Measurements from ENCODE around the gene FBXO46. TPM values are rescaled to one million over a fixed set of nuclear protein-coding genes. Genes with fewer than 3 reads are reported as not detected.

Gene FBXO46
- total and polyA plus RNA-seq, 4 donors: 1.2 to 4.5 (median 3.6) TPM

DNA sequence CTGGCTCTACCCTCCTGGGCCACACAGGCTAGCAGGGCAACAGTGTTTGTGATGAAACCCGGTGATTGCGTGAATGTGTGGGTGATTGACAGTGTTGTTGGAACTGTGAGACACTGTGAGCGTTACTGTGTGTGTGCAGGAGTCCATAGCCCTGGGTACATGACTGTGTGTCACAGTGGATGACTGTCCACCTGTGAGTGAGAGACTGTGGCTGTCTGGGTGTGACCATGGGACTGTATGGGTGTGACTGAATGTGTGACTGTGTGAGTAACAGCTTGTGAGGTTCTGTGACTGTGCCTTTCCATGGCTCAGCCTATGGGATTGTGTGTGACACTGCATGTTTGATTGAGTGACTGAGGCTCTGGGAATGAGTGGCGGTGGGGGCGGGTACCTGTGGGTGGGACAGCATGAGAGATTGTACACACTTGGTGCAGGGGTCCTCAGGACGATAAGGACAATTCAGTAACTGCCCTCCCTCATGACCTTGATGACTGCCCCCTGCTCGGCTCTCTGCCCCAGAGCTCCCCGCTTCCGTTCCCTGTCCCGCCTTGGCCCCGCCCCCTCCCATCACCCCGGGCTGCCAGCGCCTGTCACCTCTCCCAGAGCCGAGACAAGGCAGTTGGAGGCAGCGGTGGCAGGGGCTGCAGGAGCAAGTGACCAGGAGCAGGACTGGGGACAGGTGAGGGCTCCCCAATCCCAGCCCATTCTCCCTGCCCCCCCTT lies 62.9 kb downstream of the FBXO46 start, which contains the start of gene GIPR:
GIPR (plus strand) TSS at position 602 of the 722 bp plus-strand sequence. CDS start 1,300 bp downstream, outside the sequence.
- H3K9me3 ChIP-seq (ENCODE audit: control insufficient read depth in 4 of 4, low read length in 3 of 4): no peaks in the 10 kb centered on the region
- no peak within 1 kb of the TSS for H3K27ac ChIP-seq (ENCODE audit: low read depth in 1 of 2, low read length in 2 of 2)
- peaks cover 0 to 8% (median 3%) of the 10 kb centered on the region in 4 donors for H3K27me3 ChIP-seq (ENCODE audit: control insufficient read depth in 4 of 4, insufficient read depth in 4 of 4, low read length in 3 of 4)
- no peak for DNase-seq (ENCODE audit: low spot score)
- H3K4me3 ChIP-seq (ENCODE audit: low read depth in 1 of 3, low read length in 3 of 3): peak within 1 kb of the TSS in 1 of 3 donors; percentile 24
- H3K4me1 ChIP-seq (ENCODE audit: control insufficient read depth in 4 of 4, insufficient read depth in 4 of 4, low read length in 3 of 4): peaks cover 0 to 14% (median 4%) of the 10 kb centered on the region in 4 donors
- H3K9ac ChIP-seq (ENCODE audit: low read depth in 1 of 2, low read length in 2 of 2): no peak within 1 kb of the TSS
- WGBS: 8% methylated on average over 15 of the region's 15 CpGs
- no peaks in the 10 kb centered on the region for H3K36me3 ChIP-seq (ENCODE audit: control insufficient read depth in 4 of 4, insufficient read depth in 3 of 4, low read depth in 1 of 4, low read length in 3 of 4)
- TF ChIP-seq, protein P1, sequence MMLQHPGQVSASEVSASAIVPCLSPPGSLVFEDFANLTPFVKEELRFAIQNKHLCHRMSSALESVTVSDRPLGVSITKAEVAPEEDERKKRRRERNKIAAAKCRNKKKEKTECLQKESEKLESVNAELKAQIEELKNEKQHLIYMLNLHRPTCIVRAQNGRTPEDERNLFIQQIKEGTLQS (IDR thresholded peaks at IDR 0.05): no peak
- TF ChIP-seq HNF4A (conservative IDR thresholded peaks at IDR 0.05) (no peak), EGR1 (IDR thresholded peaks at IDR 0.05; ENCODE audit: low read depth in 2 of 2) (no peak), NR2F2 (IDR thresholded peaks at IDR 0.05) (no peak), JUND (IDR thresholded peaks at IDR 0.05) (no peak), RXRA (IDR thresholded peaks at IDR 0.05) (no peak), HNF4G (IDR thresholded peaks at IDR 0.05) (no peak), RAD21 (IDR thresholded peaks at IDR 0.05) (no peak), YY1 (IDR thresholded peaks at IDR 0.05) (no peak), FOXA2 (IDR thresholded peaks at IDR 0.05) (no peak), FOXA1 (IDR thresholded peaks at IDR 0.05) (no peak)
- TF ChIP-seq, protein P2, sequence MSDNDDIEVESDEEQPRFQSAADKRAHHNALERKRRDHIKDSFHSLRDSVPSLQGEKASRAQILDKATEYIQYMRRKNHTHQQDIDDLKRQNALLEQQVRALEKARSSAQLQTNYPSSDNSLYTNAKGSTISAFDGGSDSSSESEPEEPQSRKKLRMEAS (IDR thresholded peaks at IDR 0.05): no peak
- TF ChIP-seq, protein P3, sequence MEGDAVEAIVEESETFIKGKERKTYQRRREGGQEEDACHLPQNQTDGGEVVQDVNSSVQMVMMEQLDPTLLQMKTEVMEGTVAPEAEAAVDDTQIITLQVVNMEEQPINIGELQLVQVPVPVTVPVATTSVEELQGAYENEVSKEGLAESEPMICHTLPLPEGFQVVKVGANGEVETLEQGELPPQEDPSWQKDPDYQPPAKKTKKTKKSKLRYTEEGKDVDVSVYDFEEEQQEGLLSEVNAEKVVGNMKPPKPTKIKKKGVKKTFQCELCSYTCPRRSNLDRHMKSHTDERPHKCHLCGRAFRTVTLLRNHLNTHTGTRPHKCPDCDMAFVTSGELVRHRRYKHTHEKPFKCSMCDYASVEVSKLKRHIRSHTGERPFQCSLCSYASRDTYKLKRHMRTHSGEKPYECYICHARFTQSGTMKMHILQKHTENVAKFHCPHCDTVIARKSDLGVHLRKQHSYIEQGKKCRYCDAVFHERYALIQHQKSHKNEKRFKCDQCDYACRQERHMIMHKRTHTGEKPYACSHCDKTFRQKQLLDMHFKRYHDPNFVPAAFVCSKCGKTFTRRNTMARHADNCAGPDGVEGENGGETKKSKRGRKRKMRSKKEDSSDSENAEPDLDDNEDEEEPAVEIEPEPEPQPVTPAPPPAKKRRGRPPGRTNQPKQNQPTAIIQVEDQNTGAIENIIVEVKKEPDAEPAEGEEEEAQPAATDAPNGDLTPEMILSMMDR (IDR thresholded peaks at IDR 0.05; ENCODE audit: low read depth, low read length, missing input control): no peak
- TF ChIP-seq, protein P4, sequence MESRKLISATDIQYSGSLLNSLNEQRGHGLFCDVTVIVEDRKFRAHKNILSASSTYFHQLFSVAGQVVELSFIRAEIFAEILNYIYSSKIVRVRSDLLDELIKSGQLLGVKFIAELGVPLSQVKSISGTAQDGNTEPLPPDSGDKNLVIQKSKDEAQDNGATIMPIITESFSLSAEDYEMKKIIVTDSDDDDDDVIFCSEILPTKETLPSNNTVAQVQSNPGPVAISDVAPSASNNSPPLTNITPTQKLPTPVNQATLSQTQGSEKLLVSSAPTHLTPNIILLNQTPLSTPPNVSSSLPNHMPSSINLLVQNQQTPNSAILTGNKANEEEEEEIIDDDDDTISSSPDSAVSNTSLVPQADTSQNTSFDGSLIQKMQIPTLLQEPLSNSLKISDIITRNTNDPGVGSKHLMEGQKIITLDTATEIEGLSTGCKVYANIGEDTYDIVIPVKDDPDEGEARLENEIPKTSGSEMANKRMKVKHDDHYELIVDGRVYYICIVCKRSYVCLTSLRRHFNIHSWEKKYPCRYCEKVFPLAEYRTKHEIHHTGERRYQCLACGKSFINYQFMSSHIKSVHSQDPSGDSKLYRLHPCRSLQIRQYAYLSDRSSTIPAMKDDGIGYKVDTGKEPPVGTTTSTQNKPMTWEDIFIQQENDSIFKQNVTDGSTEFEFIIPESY (IDR thresholded peaks at IDR 0.05): no peak

DNA sequence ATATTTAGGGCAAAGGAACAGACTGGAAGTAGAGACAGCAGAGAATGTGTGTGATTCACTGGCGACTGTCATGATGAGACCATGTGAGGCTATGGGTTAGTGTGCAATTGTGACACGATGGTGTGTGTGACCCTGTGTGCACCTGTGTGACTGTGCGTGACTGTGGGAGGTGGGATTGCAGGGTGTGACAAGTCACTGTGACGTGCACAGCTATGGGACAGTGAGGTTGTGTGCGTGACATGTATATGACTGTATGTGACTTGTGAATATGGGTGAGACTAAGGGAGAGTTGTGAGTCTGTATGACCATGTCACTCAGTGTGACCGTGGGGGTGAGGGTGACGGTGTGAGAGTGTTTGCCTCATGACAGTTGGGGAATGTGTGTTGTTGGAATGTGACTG lies 66.1 kb downstream of the FBXO46 start:
- 81% methylated on average over 7 of the region's 7 CpGs for WGBS
- peaks cover 0 to 6% (median 2%) of the 10 kb centered on the region in 4 donors for H3K27me3 ChIP-seq (ENCODE audit: control insufficient read depth in 4 of 4, insufficient read depth in 4 of 4, low read length in 3 of 4)
- H3K4me1 ChIP-seq (ENCODE audit: control insufficient read depth in 4 of 4, insufficient read depth in 4 of 4, low read length in 3 of 4): peaks cover 0 to 14% (median 3%) of the 10 kb centered on the region in 4 donors
- H3K27ac ChIP-seq (ENCODE audit: low read depth in 1 of 2, low read length in 2 of 2): no peak overlapping the region
- H3K9me3 ChIP-seq (ENCODE audit: control insufficient read depth in 4 of 4, low read length in 3 of 4): no peaks in the 10 kb centered on the region
- no peak overlapping the region for H3K9ac ChIP-seq (ENCODE audit: low read depth in 1 of 2, low read length in 2 of 2)
- no peak for DNase-seq (ENCODE audit: low spot score)
- no peaks in the 10 kb centered on the region for H3K36me3 ChIP-seq (ENCODE audit: control insufficient read depth in 4 of 4, insufficient read depth in 3 of 4, low read depth in 1 of 4, low read length in 3 of 4)
- H3K4me3 ChIP-seq (ENCODE audit: low read depth in 1 of 3, low read length in 3 of 3): no peak overlapping the region
- TF ChIP-seq, protein P3 (IDR thresholded peaks at IDR 0.05; ENCODE audit: low read depth, low read length, missing input control): no peak
- TF ChIP-seq NR2F2 (IDR thresholded peaks at IDR 0.05) (no peak), FOXA1 (IDR thresholded peaks at IDR 0.05) (no peak), JUND (IDR thresholded peaks at IDR 0.05) (no peak), HNF4G (IDR thresholded peaks at IDR 0.05) (no peak), HNF4A (conservative IDR thresholded peaks at IDR 0.05) (no peak), YY1 (IDR thresholded peaks at IDR 0.05) (no peak), RXRA (IDR thresholded peaks at IDR 0.05) (no peak), RAD21 (IDR thresholded peaks at IDR 0.05) (no peak), EGR1 (IDR thresholded peaks at IDR 0.05; ENCODE audit: low read depth in 2 of 2) (no peak), GABPA (IDR thresholded peaks at IDR 0.05 in 1 of 2, conservative IDR thresholded peaks at IDR 0.05 in 1 of 2) (no peak), SP1 (IDR thresholded peaks at IDR 0.05) (no peak)
- TF ChIP-seq, protein P4 (IDR thresholded peaks at IDR 0.05): no peak
- TF ChIP-seq, protein P5, sequence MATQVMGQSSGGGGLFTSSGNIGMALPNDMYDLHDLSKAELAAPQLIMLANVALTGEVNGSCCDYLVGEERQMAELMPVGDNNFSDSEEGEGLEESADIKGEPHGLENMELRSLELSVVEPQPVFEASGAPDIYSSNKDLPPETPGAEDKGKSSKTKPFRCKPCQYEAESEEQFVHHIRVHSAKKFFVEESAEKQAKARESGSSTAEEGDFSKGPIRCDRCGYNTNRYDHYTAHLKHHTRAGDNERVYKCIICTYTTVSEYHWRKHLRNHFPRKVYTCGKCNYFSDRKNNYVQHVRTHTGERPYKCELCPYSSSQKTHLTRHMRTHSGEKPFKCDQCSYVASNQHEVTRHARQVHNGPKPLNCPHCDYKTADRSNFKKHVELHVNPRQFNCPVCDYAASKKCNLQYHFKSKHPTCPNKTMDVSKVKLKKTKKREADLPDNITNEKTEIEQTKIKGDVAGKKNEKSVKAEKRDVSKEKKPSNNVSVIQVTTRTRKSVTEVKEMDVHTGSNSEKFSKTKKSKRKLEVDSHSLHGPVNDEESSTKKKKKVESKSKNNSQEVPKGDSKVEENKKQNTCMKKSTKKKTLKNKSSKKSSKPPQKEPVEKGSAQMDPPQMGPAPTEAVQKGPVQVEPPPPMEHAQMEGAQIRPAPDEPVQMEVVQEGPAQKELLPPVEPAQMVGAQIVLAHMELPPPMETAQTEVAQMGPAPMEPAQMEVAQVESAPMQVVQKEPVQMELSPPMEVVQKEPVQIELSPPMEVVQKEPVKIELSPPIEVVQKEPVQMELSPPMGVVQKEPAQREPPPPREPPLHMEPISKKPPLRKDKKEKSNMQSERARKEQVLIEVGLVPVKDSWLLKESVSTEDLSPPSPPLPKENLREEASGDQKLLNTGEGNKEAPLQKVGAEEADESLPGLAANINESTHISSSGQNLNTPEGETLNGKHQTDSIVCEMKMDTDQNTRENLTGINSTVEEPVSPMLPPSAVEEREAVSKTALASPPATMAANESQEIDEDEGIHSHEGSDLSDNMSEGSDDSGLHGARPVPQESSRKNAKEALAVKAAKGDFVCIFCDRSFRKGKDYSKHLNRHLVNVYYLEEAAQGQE (IDR thresholded peaks at IDR 0.05): no peak
- TF ChIP-seq, protein P2 (IDR thresholded peaks at IDR 0.05): no peak

Data from liver (tissue), 9 donors.